Effector memory CD8-positive, alpha-beta T cell (primary cell): ENCODE data around the gene NRARP.
A peak's percentile ranks its signal among the peaks of the same experiment; 100 is the strongest.
"Not testable (repeated sequence)": the region's sequence is repeated elsewhere in the genome, so short reads cannot be mapped to it uniquely, and the experiment has no call there.

ENCODE experiments used
- ATAC-seq: fragments of 150-1000 bp; cut with Tn5 transposase; replicated peaks from 2 replicates; pipeline ENCODE4 v1.10.0; 2021; ENCODE audit warnings: mild to moderate bottlenecking, moderate library complexity
- DNase-seq, 3 experiments: peaks; one replicate each; pipeline ENCODE4 v3.0.0; 2021
- H3K27ac Mint-ChIP-seq, 2 donors: one replicate each; pipeline ENCODE4 v1.8.0; 2022; ENCODE audit warnings: mild to moderate bottlenecking in 2 of 2, mixed read lengths in 2 of 2, moderate library complexity in 2 of 2
- H3K27me3 Mint-ChIP-seq, 2 donors: one replicate each; pipeline ENCODE4 v1.8.0; 2022; ENCODE audit warnings: mixed read lengths in 2 of 2
- H3K36me3 Mint-ChIP-seq: one replicate; pipeline ENCODE4 v1.8.0; 2022; ENCODE audit warnings: mild to moderate bottlenecking, moderate library complexity, mixed read lengths; ENCODE audit not compliant: insufficient read depth
- H3K4me1 Mint-ChIP-seq, 2 donors: one replicate each; pipeline ENCODE4 v1.8.0; 2022; ENCODE audit warnings: low read depth in 2 of 2, mixed read lengths in 2 of 2
- H3K4me3 Mint-ChIP-seq, 2 donors: one replicate each; pipeline ENCODE4 v1.8.0; 2022; ENCODE audit warnings: mild to moderate bottlenecking in 2 of 2, mixed read lengths in 2 of 2, moderate library complexity in 2 of 2
- H3K9me3 Mint-ChIP-seq, 2 donors: one replicate each; pipeline ENCODE4 v1.8.0; 2022; ENCODE audit warnings: mixed read lengths in 2 of 2

Gene NRARP

DNA sequence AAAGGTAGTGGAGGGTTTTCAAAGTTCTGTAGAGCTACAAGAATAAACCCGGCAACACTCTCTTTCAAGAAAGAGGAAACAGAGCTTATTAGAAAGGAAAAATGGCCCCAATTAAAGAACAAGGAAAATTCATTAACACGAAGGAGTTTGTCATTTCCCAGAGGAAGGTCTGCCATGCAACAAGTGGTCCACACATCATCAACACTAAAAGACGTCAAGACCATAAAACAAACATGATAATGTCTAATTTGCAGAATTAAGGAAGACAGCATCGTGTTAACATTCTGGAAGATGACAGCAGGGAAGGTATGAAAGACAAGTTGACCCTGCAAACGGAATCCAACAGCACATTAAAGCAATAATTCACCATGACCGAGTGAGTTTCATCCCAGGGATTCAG lies 28.6 kb upstream of the NRARP start:
- H3K9me3 Mint-ChIP-seq, result no peaks in the 10 kb centered on the region
- H3K27me3 Mint-ChIP-seq, result peaks cover 23 to 27% of the 10 kb centered on the region in 2 donors
- no peak for DNase-seq
- no peaks in the 10 kb centered on the region for H3K4me1 Mint-ChIP-seq
- H3K36me3 Mint-ChIP-seq, result peaks cover 6% of the 10 kb centered on the region
- H3K27ac Mint-ChIP-seq, result no peak overlapping the region
- ATAC-seq, result no peak
- no peak overlapping the region for H3K4me3 Mint-ChIP-seq

DNA sequence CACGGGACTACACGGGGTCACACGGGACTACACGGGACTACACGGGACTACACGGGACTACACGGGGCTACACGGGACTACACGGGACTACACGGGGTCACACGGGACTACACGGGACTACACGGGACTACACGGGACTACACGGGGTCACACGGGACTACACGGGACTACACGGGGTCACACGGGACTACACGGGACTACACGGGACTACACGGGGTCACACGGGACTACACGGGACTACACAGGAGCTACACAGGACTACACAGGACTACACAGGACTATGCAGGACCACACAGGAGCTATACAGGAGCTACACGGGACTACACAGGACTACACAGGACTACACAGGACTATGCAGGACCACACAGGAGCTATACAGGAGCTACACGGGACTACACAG lies 27.5 kb upstream of the NRARP start:
- not testable (repeated sequence) for H3K27ac Mint-ChIP-seq, ATAC-seq, DNase-seq, H3K4me1 Mint-ChIP-seq, H3K36me3 Mint-ChIP-seq, H3K9me3 Mint-ChIP-seq, H3K4me3 Mint-ChIP-seq
- peaks cover 32 to 34% of the 10 kb centered on the region in 2 donors for H3K27me3 Mint-ChIP-seq

- not testable (repeated sequence) for DNase-seq, H3K27ac Mint-ChIP-seq, H3K36me3 Mint-ChIP-seq, H3K9me3 Mint-ChIP-seq, H3K4me1 Mint-ChIP-seq, H3K4me3 Mint-ChIP-seq, ATAC-seq
- H3K27me3 Mint-ChIP-seq, result peaks cover 32 to 34% of the 10 kb centered on the region in 2 donors
These were observed 25.8 kb upstream of the NRARP start for GRCh38 chr9:137327641-137328550.

GRCh38 chr9:137326445-137327065 lies 24.5 kb upstream of the NRARP start:
- H3K9me3 Mint-ChIP-seq, result no peaks in the 10 kb centered on the region
- peak overlapping the region in 1 of 2 donors; percentile 38 for H3K27ac Mint-ChIP-seq
- ATAC-seq (peak; percentile 70), DNase-seq (no peak)
- peaks cover 32 to 34% of the 10 kb centered on the region in 2 donors for H3K27me3 Mint-ChIP-seq
- H3K4me1 Mint-ChIP-seq, result no peaks in the 10 kb centered on the region
- H3K4me3 Mint-ChIP-seq, result no peak overlapping the region
- peaks cover 3% of the 10 kb centered on the region for H3K36me3 Mint-ChIP-seq

DNA sequence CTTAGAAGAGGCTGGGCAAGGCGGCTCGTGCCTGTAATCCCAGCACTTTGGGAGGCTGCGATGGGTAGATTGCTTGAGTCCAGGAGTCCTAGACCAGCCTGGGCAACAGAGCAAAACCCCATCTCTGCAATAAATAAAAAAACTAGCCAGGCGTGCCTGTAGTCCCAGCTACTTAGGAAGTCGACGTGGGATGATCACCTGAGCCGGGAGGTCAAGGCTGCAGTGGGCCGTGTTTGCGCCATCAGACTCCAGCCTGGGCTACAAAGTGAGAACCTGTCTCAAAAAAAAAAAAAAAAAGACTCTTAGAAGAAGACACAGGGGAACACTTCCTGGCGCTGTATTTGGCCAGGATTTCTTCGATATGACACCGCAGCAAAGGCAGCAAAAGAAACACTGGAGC lies 23.7 kb upstream of the NRARP start:
- Mint-ChIP-seq H3K9me3 (no peaks in the 10 kb centered on the region), H3K27ac (no peak overlapping the region), H3K4me1 (no peaks in the 10 kb centered on the region), H3K4me3 (no peak overlapping the region), H3K27me3 (peaks cover 32 to 34% of the 10 kb centered on the region in 2 donors), H3K36me3 (peaks cover 3% of the 10 kb centered on the region)
- no peak for DNase-seq
- ATAC-seq, result no peak

GRCh38 chr9:137325124-137325523 lies 23.1 kb upstream of the NRARP start:
- Mint-ChIP-seq H3K27ac (no peak overlapping the region), H3K9me3 (no peaks in the 10 kb centered on the region), H3K4me1 (no peaks in the 10 kb centered on the region), H3K27me3 (peaks cover 32 to 34% of the 10 kb centered on the region in 2 donors), H3K36me3 (peaks cover 3% of the 10 kb centered on the region), H3K4me3 (no peak overlapping the region)
- ATAC-seq (no peak), DNase-seq (no peak)

DNA sequence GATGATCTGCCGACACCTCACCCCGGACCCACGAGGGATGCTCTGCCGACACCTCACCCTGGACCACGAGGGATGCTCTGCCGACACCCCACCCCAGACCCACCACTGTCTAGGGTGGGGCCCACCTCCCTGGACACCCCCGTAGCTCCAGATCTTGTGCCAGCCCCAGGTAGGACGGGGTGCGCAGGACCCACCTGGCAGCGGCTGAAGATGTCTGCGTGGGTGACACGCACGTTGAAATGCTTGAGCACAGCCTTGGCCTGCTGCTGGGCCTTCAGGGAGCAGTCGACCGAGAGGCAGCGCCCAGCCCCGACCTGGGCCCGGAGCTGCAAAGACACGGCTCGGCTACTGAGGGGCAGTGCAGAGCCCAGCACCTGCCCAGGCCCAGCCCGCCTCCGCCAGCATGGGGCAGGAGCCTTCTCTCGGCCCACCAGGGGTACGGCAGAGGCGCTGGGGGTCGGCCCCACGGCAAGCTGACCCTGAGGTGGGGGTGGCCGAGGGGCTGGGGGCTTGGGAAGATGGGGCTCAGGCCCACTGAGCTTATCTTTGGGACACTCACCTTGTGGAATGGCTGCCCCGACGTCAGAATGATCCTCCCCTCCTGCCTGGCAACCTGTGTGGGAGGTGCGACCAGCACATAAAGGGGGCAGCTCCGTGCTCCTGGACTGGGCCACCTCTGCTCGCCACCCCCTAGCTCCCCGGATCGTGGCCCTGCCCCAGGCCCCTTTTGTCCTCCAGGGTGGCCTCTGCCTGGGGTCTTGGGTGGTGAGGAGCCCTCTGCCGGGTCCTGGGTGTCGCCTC lies 21.7 kb upstream of the NRARP start:
- no peak overlapping the region for H3K4me3 Mint-ChIP-seq
- DNase-seq (no peak), ATAC-seq (no peak)
- H3K27me3 Mint-ChIP-seq, result peaks cover 32 to 34% of the 10 kb centered on the region in 2 donors
- H3K4me1 Mint-ChIP-seq, result no peaks in the 10 kb centered on the region
- peaks cover 3% of the 10 kb centered on the region for H3K36me3 Mint-ChIP-seq
- no peaks in the 10 kb centered on the region for H3K9me3 Mint-ChIP-seq
- H3K27ac Mint-ChIP-seq, result no peak overlapping the region

DNA sequence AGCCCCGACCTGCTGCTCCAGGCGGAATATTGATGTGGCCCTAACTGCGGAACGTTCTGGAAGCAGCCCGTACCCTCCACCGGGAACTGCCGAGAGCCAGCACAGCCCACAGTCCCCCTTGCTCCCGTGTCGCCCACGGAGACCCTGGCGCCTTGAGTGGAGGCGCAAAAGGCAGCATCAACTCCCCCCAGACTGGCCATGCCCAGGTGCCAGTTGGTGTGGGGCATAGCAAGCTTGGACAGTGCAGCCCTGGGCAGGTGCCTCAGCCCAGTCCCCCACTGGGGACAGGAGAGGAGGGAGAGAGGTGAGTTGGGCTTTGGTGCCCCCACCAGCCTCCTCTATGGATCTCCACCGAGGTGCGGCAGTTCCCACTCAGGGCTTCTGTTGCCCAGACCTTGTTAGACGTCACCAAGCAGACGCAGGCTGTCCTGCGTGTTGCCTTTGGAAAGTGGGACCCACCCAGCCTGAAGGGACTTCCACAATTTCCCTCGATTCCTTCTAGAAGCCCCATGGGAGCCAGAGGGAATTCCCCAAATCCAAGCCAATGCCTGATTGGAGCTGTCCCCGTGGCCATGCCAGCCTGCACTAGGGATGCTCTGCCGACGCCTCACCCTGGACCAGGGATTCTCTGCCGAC lies 19.8 kb upstream of the NRARP start:
- no peaks in the 10 kb centered on the region for H3K4me1 Mint-ChIP-seq
- H3K9me3 Mint-ChIP-seq, result no peaks in the 10 kb centered on the region
- no peak overlapping the region for H3K4me3 Mint-ChIP-seq
- ATAC-seq, result no peak
- H3K36me3 Mint-ChIP-seq, result peaks cover 2% of the 10 kb centered on the region
- H3K27ac Mint-ChIP-seq, result no peak overlapping the region
- DNase-seq, result no peak
- H3K27me3 Mint-ChIP-seq, result peaks cover 21 to 24% of the 10 kb centered on the region in 2 donors

DNA sequence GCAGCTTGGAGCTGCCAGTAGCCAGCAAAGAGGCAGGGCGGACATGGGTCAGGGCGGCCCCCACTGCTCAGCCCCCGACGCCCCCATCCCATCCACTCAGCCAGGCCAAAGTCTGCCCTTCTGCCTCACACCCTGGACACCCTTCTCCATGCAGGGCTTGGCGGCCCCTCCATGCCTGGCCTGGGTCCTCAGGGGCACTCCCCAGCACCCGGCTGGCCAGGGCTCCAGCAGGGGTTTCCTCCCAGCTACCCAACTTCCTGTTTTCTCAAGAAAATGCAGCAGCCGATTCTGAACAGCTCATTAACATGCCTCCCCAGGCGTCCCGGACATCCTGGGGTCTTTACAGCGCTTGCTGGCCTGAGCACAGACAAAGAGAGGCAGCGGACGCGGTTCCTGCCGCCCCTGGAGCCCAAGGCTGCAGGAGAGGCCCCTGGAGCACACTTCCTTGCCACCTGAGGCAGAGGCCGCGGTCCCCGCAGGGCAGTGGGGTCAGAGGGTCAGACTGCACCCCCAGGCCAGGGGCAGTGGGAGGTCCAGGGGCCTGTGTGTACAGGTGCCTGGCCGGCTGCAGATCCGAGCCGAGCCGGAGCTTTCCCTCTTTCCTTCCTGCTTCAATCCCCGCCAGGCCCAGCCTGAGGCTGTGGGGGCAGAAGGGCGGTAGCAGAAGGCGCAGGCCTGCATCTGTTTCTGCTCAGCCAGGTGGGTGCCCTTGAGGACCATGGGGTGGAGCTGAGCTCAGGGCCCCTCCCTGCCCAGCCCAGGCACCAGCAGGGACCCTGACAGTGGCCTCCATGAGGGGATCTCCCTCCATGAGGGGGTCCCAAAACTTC lies 18.7 kb upstream of the NRARP start:
- Mint-ChIP-seq H3K9me3 (no peaks in the 10 kb centered on the region), H3K27ac (no peak overlapping the region), H3K4me1 (no peaks in the 10 kb centered on the region), H3K4me3 (peak overlapping the region in 1 of 2 donors; percentile 36), H3K27me3 (peaks cover 15 to 18% of the 10 kb centered on the region in 2 donors), H3K36me3 (no peaks in the 10 kb centered on the region)
- DNase-seq (no peak), ATAC-seq (peak; percentile 40)

GRCh38 chr9:137319739-137320551 lies 17.9 kb upstream of the NRARP start:
- Mint-ChIP-seq H3K36me3 (no peaks in the 10 kb centered on the region), H3K27me3 (peaks cover 9 to 12% of the 10 kb centered on the region in 2 donors), H3K4me3 (no peak overlapping the region), H3K9me3 (no peaks in the 10 kb centered on the region), H3K4me1 (no peaks in the 10 kb centered on the region), H3K27ac (no peak overlapping the region)
- DNase-seq (no peak), ATAC-seq (no peak)

DNA sequence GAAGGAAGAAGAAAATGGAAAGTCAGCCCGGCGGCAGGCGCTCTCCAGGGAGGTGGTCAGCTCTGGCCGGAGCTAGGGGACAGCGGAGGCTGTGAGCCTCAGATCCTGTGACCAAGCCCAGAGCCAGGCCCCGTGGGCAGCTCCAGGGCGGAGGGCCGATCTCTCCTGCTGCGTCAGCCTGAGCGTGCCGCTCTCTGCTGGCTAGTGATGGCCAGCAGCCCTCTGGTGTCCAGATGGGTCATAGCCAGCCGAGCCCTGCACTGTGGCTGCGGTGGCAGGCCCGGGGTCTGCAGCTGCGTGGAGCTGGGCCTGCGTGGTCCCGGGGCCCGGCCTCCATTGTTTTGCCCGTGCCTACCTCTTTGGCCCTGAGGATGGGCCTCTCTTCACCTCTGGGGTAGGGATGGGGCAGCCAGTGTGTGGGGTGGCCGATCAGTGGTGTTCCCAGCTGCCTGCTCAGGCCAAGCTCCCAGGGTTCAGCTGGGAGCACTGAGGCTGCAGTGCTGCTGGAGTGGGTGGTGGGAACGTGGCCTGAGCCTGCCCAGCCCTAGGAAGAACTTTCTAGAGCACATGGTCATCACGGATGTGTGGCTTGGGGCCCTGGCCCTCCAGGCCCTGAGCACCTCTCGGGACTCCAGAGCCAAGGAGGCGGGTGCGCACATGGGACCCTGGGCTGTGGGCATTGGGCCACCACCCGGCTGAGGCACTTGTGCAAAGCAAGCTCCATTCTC lies 17.1 kb upstream of the NRARP start:
- H3K27ac Mint-ChIP-seq, result no peak overlapping the region

More for the DNA sequence above, 17.1 kb upstream of the NRARP start:
- Mint-ChIP-seq H3K36me3 (no peaks in the 10 kb centered on the region), H3K4me3 (no peak overlapping the region), H3K9me3 (no peaks in the 10 kb centered on the region), H3K27me3 (peaks cover 7 to 9% of the 10 kb centered on the region in 2 donors), H3K4me1 (no peaks in the 10 kb centered on the region)
- ATAC-seq (no peak), DNase-seq (no peak)
